Measurements from ENCODE around the gene STAT6. TPM values are rescaled to one million over a fixed set of nuclear protein-coding genes. Genes with fewer than 3 reads are reported as not detected.

Gene STAT6
- total and polyA plus RNA-seq, 10 of the 15 experiments (the other 5 are each of a cell fraction or from before 2014, with no cell fraction given), result 14.2 to 176 (median 89.6) TPM

- ChIA-PET CTCF (interaction anchor here (0.8 to 1.2 kb wide), 2 partner anchors 26 to 61 kb away, joined by 3 to 4 read pairs; no protein-coding TSS in a partner anchor), SMC1A (ENCODE audit: uncharacterized antibody, unreplicated experiment) (no interaction called here), POLR2A (no interaction called here), RAD21 (ENCODE audit: unreplicated experiment) (no interaction called here)
- H3K4me3 ChIP-seq, result no peak overlapping the region
- DNase-seq (ENCODE audit: low read depth, low spot score), result no peak
- intact Hi-C loops (cut with micrococcal nuclease; ENCODE audit: unreplicated experiment), result no loop called here
- BruUV-seq (replicated peaks), result no TSS peak
- FAIRE-seq, result no peak
- TF ChIP-seq SIN3A (IDR thresholded peaks at IDR 0.05; ENCODE audit: low read depth, low read length), result no peak
- no peak for TF ChIP-seq IRF3 (IDR thresholded peaks at IDR 0.05)
- TF ChIP-seq ZNF622 (IDR thresholded peaks at IDR 0.05), result no peak
- no peak for TF ChIP-seq NFYA (IDR thresholded peaks at IDR 0.05; ENCODE audit: borderline replicate concordance, low read depth, low read length)
- no peak for TF ChIP-seq RB1 (IDR thresholded peaks at IDR 0.05; ENCODE audit: borderline replicate concordance)
- WGBS (ENCODE audit: insufficient coverage, insufficient replicate concordance, low lambda C conversion rate, missing lambda C conversion rate), result 33% methylated on average over 17 of the region's 17 CpGs
- no peak overlapping the region for H3K9ac ChIP-seq (ENCODE audit: control insufficient read depth, insufficient read depth, low read length)
- H2AFZ ChIP-seq (ENCODE audit: control insufficient read depth, low read depth, low read length), result no peak overlapping the region
- ATAC-seq, result no peak
- no peaks in the 10 kb centered on the region for H3K79me2 ChIP-seq (ENCODE audit: control insufficient read depth, insufficient read depth, low read length)
- H3K27ac ChIP-seq (ENCODE audit: control insufficient read depth, insufficient read depth), result no peak overlapping the region
- no peaks in the 10 kb centered on the region for H3K9me3 ChIP-seq (replicated peaks; ENCODE audit: control insufficient read depth, insufficient read depth, low read length)
- H3K4me1 ChIP-seq (ENCODE audit: control insufficient read depth, insufficient read depth, low read length), result peaks cover 4% of the 10 kb centered on the region; the same call in 1 of the 2 replicates
- in situ Hi-C loops (cut with MboI), result no loop called here
- H3K27me3 ChIP-seq (replicated peaks in 1 of 2; ENCODE audit: control insufficient read depth in 2 of 2, insufficient read depth in 2 of 2, low read length in 1 of 2), result no peaks in the 10 kb centered on the region; a peak in 1 of 4 replicates
- H3K36me3 ChIP-seq (ENCODE audit: control insufficient read depth in 2 of 2, insufficient read depth in 2 of 2, low read length in 1 of 2), result no peaks in the 10 kb centered on the region
- no peaks in the 10 kb centered on the region for H4K20me1 ChIP-seq (ENCODE audit: control insufficient read depth, insufficient read depth)
- H3K4me2 ChIP-seq (ENCODE audit: control insufficient read depth, insufficient read depth), result no peak overlapping the region
These were observed 40.8 kb upstream of the STAT6 start for GRCh38 chr12:57151741-57152630.
